Right lobe of liver (tissue), 4 donors: ENCODE measurements around the gene SYPL2.

Experiments used
- CTCF ChIP-seq, 4 donors: fragments of 200-600 bp in 3 of 4; fragments of 450-650 bp in 1 of 4; IDR thresholded peaks; one replicate each; pipeline versions ENCODE4 v1.5.1 to v1.8.0; 2016 to 2022; ENCODE audit warnings: antibody characterized with exemption in 4 of 4, mild to moderate bottlenecking in 2 of 4
- POLR2A ChIP-seq: fragments of 450-650 bp; IDR thresholded peaks from one replicate; pipeline ENCODE4 v1.6.1; 2017; ENCODE audit warnings: antibody characterized with exemption, mild to moderate bottlenecking
- donor health status: DM: no; HTN: no; CAD: no.
- donor health status: DM: no; HTN: no; CAD: no.
- donor health status: DM: no; HTN: yes; CAD: no.

GRCh38 chr1:109447524-109447923, 18.8 kb upstream of the SYPL2 start:
- TF ChIP-seq CTCF (IDR thresholded peaks at IDR 0.05) = no peak
- no peak for TF ChIP-seq POLR2A
